ENCODE results near the gene NADK2. TPM values are rescaled to one million over a fixed set of nuclear protein-coding genes. Genes with fewer than 3 reads are reported as not detected.

NADK2 gene
- total RNA-seq, 1 donor from 2014 or later, result 25.6 TPM

Other genes with a start within 250 kb of the NADK2 start
- gene UGT3A2, start 175.0 kb downstream of the NADK2 start, total RNA-seq, result not detected in 2 replicates
- 4.1 and 7.9 TPM in 2 replicates for gene LMBRD2, start 90.0 kb downstream of the NADK2 start, total RNA-seq
- 9.7 and 14.2 TPM in 2 replicates for gene SKP2, start 89.8 kb downstream of the NADK2 start, total RNA-seq
- under 0.01 and 0.20 TPM in 2 replicates for gene RANBP3L, start 60.0 kb upstream of the NADK2 start, total RNA-seq

All from lung microvascular endothelial cell (primary cell).